Prostate gland (tissue), 2 donors: ENCODE results near the gene CFAP221. TPM values are rescaled to one million over a fixed set of nuclear protein-coding genes. Genes with fewer than 3 reads are reported as not detected.

Experiments used
- DNase-seq: peaks from one replicate; pipeline ENCODE4 v3.0.0-alpha.2; 2019; ENCODE audit warnings: low spot score
- H3K27ac ChIP-seq, 2 donors: fragments of 200-600 bp; sonication (generic); 2 replicates each; pipeline ENCODE4 v1.5.1; 2017 to 2019
- H3K27me3 ChIP-seq: fragments of 200-600 bp; sonication (generic); replicated peaks from 2 replicates; pipeline ENCODE4 v1.5.1; 2019; ENCODE audit not compliant: insufficient read depth
- H3K36me3 ChIP-seq, 2 donors: fragments of 200-600 bp; sonication (generic); 1 replicate in 1 of 2; 2 replicates in 1 of 2; pipeline versions ENCODE4 v1.5.1 to v1.8.1; 2017 to 2019
- H3K4me1 ChIP-seq: fragments of 200-600 bp; sonication (generic); replicated peaks from 2 replicates; pipeline ENCODE4 v1.5.1; 2019
- H3K4me3 ChIP-seq, 2 donors: fragments of 200-600 bp; sonication (generic); 2 replicates each; pipeline ENCODE4 v1.5.1; 2017 to 2019
- H3K9me3 ChIP-seq: fragments of 200-600 bp; sonication (generic); 2 replicates; pipeline ENCODE4 v1.5.1; 2017
- POLR2A ChIP-seq: fragments of 450-650 bp; IDR thresholded peaks from one replicate; pipeline ENCODE4 v1.6.1; 2016; ENCODE audit warnings: antibody characterized with exemption, mild to moderate bottlenecking
- POLR2AphosphoS5 ChIP-seq: sonication (generic); formaldehyde crosslinking; IDR thresholded peaks from one replicate; pipeline ENCODE4 v1.6.1; 2017; ENCODE audit warnings: antibody characterized with exemption
- WGBS: methylation state at CpG from one replicate; pipeline ENCODE4 v1.1.5; 2018; 5-methylcytosine and 5-hydroxymethylcytosine counted together
- intact Hi-C: fragments of 100-400 bp; cut with DNase I; formaldehyde crosslinking; loops from one replicate; pipeline ENCODE4 v1.14.2; 2022
- total RNA-seq, 2 donors: library from RNA; depleted of rRNA; stranded (reverse); fragments of >200 nt; gene quantifications; one replicate each; pipeline ENCODE4 v1.1.0, GENCODE V29; 2016
- TF ChIP-seq, protein P1 (sequence below), 4 experiments: fragments of 200-600 bp in 2 of 4; fragments of 450-650 bp in 2 of 4; sonication (generic) in 2 of 4; IDR thresholded peaks; 1 replicate in 3 of 4; 2 replicates in 1 of 4; pipeline ENCODE4 v1.5.1; 2016 to 2019; ENCODE audit warnings: antibody characterized with exemption in 4 of 4, mild to moderate bottlenecking in 2 of 4, moderate library complexity in 2 of 4

Gene CFAP221
- total RNA-seq, 2 donors from 2014 or later = 18.3 TPM; not detected in 1

DNA sequence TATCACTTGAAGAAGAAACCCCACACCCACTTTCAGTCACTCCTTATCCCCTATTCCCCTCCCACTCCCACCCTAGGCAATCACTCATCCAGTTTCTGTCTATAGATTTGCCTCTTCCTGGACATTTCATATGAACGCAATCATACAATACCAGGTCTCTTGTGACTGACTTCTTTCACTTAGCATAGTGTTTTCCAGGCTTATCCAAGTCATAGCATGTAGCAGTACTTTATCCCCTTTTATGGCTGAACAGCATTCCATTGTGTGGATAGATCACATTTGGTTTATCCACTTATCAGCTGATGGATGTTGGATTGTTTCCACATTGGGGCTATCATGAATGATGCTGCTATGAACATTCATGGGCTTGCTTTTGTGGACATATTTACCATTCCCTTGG is 6.6 kb downstream of the CFAP221 start:
- 95% methylated on average over 1 of the region's 1 CpG for WGBS
- no peak for DNase-seq
- intact Hi-C loops = no loop called here
- H3K4me1 ChIP-seq = no peaks in the 10 kb centered on the region
- no peaks in the 10 kb centered on the region for H3K27me3 ChIP-seq
- H3K27ac ChIP-seq = no peak overlapping the region
- H3K36me3 ChIP-seq = no peaks in the 10 kb centered on the region
- no peak overlapping the region for H3K4me3 ChIP-seq
- no peak for TF ChIP-seq POLR2A
- TF ChIP-seq, protein P1, sequence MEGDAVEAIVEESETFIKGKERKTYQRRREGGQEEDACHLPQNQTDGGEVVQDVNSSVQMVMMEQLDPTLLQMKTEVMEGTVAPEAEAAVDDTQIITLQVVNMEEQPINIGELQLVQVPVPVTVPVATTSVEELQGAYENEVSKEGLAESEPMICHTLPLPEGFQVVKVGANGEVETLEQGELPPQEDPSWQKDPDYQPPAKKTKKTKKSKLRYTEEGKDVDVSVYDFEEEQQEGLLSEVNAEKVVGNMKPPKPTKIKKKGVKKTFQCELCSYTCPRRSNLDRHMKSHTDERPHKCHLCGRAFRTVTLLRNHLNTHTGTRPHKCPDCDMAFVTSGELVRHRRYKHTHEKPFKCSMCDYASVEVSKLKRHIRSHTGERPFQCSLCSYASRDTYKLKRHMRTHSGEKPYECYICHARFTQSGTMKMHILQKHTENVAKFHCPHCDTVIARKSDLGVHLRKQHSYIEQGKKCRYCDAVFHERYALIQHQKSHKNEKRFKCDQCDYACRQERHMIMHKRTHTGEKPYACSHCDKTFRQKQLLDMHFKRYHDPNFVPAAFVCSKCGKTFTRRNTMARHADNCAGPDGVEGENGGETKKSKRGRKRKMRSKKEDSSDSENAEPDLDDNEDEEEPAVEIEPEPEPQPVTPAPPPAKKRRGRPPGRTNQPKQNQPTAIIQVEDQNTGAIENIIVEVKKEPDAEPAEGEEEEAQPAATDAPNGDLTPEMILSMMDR (IDR thresholded peaks at IDR 0.05) = no peak
- no peak for TF ChIP-seq POLR2AphosphoS5
- no peaks in the 10 kb centered on the region for H3K9me3 ChIP-seq

DNA sequence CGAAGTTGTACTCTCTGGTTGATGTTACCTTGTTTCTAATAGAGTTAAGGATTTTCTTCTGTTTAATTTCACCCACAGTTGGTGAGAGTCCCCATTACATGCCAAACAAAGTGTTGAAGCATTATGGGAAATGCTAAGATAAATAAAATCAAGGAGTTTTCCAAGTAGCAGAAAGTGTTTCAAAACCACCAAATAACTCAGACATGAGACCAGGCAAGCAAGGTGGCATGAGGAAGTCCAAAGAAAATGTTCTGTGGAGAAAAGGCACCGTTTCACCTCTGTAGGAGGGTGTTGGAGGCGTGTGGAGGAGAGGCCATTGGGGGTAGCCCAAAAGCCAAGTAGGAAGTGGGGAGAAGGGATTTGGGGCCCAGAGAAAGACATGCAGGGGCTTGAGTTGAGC is 8.7 kb downstream of the CFAP221 start:
- Histone ChIP-seq H3K36me3 (no peaks in the 10 kb centered on the region), H3K4me1 (no peaks in the 10 kb centered on the region), H3K4me3 (no peak overlapping the region), H3K9me3 (no peaks in the 10 kb centered on the region), H3K27ac (no peak overlapping the region), H3K27me3 (no peaks in the 10 kb centered on the region)
- intact Hi-C loops = no loop called here
- 91% methylated on average over 3 of the region's 3 CpGs for WGBS
- TF ChIP-seq POLR2AphosphoS5 (no peak), POLR2A (no peak)
- TF ChIP-seq, protein P1 (IDR thresholded peaks at IDR 0.05) = no peak
- no peak for DNase-seq

DNA sequence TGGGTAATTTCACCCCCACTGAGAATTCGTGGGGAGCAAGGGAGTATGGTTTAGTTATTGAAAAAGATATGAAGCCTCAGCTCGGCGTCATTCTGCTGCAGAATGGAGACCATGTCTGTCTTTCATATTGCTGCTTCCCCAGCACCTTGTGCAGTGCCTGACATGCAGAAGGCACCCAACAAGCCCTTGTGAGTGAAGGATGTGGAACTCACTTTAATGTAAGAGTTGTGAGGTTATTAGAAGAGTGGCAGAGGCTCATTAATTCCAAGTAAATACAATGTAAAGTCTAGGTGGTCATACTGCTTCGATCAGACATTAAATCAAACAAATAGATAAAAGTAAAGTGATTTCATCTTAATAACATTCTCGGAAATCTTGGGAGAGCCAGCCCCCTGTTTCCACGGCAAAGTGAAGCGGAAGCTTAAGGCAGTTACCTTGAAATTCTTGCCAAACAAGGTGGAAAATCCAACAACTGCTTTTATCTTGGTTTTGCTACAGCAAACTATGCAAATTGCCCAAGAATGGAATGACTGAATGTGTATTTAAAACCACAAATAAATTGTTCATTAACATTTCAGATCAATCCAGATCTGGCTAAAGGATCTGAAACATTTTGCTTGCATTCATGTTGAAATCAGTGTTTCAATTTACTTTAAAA is 9.6 kb downstream of the CFAP221 start:
- H3K9me3 ChIP-seq = no peaks in the 10 kb centered on the region
- TF ChIP-seq POLR2A (no peak), POLR2AphosphoS5 (no peak)
- TF ChIP-seq, protein P1 (IDR thresholded peaks at IDR 0.05) = no peak
- no peaks in the 10 kb centered on the region for H3K27me3 ChIP-seq
- no peaks in the 10 kb centered on the region for H3K4me1 ChIP-seq
- H3K27ac ChIP-seq = no peak overlapping the region
- intact Hi-C loops = no loop called here
- WGBS = 58% methylated on average over 7 of the region's 7 CpGs
- H3K4me3 ChIP-seq = no peak overlapping the region
- DNase-seq = no peak
- H3K36me3 ChIP-seq = no peaks in the 10 kb centered on the region

DNA sequence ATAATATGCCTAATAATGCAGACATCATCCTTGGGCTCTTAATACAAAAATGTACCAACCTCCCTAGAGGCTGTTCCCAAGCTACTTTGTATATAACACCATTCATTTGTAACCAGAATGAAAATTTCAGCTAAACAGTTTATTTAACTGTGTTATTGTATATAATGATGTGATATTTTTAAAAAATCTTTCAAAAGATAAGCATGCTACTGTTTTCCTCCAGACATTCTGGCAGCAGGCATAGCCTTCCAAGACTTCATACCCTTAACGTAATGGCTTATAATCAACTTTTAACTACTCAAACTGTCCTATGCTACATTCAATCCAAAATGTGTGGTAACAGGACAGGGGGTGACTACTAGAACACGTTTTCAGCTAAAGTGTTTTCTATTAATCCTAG is 21.2 kb downstream of the CFAP221 start:
- intact Hi-C loops = no loop called here
- 61% methylated on average over 2 of the region's 2 CpGs for WGBS
- Histone ChIP-seq H3K27me3 (no peaks in the 10 kb centered on the region), H3K27ac (no peak overlapping the region), H3K9me3 (no peaks in the 10 kb centered on the region), H3K4me3 (no peak overlapping the region), H3K4me1 (no peaks in the 10 kb centered on the region), H3K36me3 (no peaks in the 10 kb centered on the region)
- no peak for DNase-seq
- no peak for TF ChIP-seq POLR2A
- TF ChIP-seq, protein P1 (IDR thresholded peaks at IDR 0.05) = no peak
- no peak for TF ChIP-seq POLR2AphosphoS5

DNA sequence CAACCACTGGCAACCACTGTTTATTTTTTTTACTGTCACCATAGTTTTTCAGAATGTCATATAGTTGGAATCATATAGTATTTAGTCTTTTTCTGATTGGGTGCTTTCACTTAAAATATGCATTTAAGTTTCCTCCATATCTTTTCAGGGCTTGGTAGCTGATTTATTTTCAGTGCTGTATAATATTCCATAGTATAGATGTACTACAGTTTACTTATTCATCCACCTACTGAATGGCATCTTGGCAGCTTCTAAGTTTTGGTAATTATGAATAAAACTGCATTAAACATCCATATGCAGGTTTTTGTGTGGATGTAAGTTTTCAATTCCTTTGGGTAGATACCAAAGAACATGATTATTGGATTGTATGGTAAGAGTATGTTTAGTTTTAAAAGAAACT is 23.0 kb downstream of the CFAP221 start:
- Histone ChIP-seq H3K9me3 (no peaks in the 10 kb centered on the region), H3K27ac (no peak overlapping the region), H3K27me3 (no peaks in the 10 kb centered on the region), H3K36me3 (no peaks in the 10 kb centered on the region), H3K4me3 (no peak overlapping the region), H3K4me1 (no peaks in the 10 kb centered on the region)
- intact Hi-C loops = no loop called here
- no peak for TF ChIP-seq POLR2A
- TF ChIP-seq POLR2AphosphoS5 = no peak
- TF ChIP-seq, protein P1 (IDR thresholded peaks at IDR 0.05) = no peak
- no peak for DNase-seq
